GDM1 (cell line): ENCODE data around the gene NEUROD4.
A peak's percentile ranks its signal among the peaks of the same experiment; 100 is the strongest.

Experiments used
- DNase-seq: peaks from one replicate; lab custom pipeline; 2025; lab: John Stamatoyannopoulos, UW

NEUROD4 gene

GRCh38 chr12:55060470-55060869 is 40.7 kb downstream of the NEUROD4 start:
- no peak for DNase-seq

GRCh38 chr12:55061024-55061423 is 41.2 kb downstream of the NEUROD4 start:
- DNase-seq: no peak

GRCh38 chr12:55063291-55063690 is 43.5 kb downstream of the NEUROD4 start:
- no peak for DNase-seq

GRCh38 chr12:55065535-55065934 is 45.8 kb downstream of the NEUROD4 start:
- DNase-seq: no peak

GRCh38 chr12:55067701-55068100 is 47.9 kb downstream of the NEUROD4 start:
- no peak for DNase-seq

GRCh38 chr12:55068416-55069010 is 48.7 kb downstream of the NEUROD4 start:
- peak; percentile 38 for DNase-seq

GRCh38 chr12:55072083-55072482 is 52.3 kb downstream of the NEUROD4 start:
- DNase-seq: peak; percentile 67

GRCh38 chr12:55073043-55074022 is 53.6 kb downstream of the NEUROD4 start:
- DNase-seq: peak; percentile 29

GRCh38 chr12:55074806-55075205 is 55.0 kb downstream of the NEUROD4 start:
- DNase-seq: no peak
